Cardiac fibroblast (primary cell): ENCODE data around the gene SNX21.

Source experiments
- DNase-seq, 2 donors: peaks; one replicate each; pipeline versions ENCODE4 v3.0.0 to v3.0.0-alpha.2; 2010; ENCODE audit warnings: low read depth in 2 of 2
- H3K4me3 ChIP-seq, 2 donors: replicated peaks in 1 of 2; 1 replicate in 1 of 2; 2 replicates in 1 of 2; pipeline ENCODE4 v1.5.1; 2011; ENCODE audit warnings: low read depth in 2 of 2, low read length in 2 of 2, mild to moderate bottlenecking in 2 of 2, moderate library complexity in 1 of 2
- TF ChIP-seq, protein P1 (sequence below): IDR thresholded peaks from one replicate; pipeline ENCODE4 v1.5.1; 2011; ENCODE audit warnings: low read depth, mild to moderate bottlenecking, low read length, inconsistent platforms

Gene SNX21

DNA sequence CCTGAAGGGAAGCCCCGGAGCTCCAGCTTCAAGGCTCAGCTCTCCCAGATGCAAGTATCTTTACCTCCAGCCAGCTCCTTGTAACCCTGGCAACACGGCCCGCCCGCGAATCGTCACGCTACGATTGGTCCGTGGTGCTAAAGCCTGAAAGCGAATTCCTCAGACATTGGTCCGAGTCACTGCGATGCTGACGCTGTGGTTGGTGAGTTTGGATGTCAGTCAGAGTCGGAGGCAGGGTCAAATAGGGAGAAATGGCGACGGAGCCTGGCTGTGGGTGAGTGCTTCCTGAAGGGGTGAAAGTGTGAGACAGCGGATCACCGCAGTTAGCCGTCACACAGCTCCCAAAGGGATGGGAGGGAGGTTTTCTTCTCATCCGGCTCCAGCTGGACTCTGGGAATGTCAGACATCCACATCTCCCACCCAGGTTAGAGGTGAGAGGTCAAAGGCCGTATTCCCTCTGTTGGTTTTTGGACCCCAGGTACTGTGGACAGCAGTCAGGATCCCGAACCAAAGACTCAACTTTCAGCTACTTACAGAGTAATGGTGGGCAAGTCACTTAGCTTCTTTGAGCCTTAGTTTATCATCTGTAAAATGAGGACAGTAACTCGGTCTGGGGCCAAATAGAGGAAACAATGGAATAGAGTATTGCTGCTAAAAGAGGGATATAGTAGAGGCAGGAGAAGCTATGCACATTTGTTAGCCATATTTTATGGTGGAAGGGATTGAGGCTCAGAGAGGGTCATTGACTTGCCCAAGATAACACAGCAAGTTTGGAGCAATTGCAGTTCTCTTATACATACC, 47.6 kb downstream of the SNX21 start, which contains the start of gene ZSWIM1:
ZSWIM1 (plus strand) TSS at position 240 of the 801 bp plus-strand sequence. CDS start 1,366 bp downstream, outside the sequence.
- DNase-seq, result peak; percentile 99
- peak within 1 kb of the TSS; percentile 67 to 73 for H3K4me3 ChIP-seq
- TF ChIP-seq, protein P1, sequence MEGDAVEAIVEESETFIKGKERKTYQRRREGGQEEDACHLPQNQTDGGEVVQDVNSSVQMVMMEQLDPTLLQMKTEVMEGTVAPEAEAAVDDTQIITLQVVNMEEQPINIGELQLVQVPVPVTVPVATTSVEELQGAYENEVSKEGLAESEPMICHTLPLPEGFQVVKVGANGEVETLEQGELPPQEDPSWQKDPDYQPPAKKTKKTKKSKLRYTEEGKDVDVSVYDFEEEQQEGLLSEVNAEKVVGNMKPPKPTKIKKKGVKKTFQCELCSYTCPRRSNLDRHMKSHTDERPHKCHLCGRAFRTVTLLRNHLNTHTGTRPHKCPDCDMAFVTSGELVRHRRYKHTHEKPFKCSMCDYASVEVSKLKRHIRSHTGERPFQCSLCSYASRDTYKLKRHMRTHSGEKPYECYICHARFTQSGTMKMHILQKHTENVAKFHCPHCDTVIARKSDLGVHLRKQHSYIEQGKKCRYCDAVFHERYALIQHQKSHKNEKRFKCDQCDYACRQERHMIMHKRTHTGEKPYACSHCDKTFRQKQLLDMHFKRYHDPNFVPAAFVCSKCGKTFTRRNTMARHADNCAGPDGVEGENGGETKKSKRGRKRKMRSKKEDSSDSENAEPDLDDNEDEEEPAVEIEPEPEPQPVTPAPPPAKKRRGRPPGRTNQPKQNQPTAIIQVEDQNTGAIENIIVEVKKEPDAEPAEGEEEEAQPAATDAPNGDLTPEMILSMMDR, result no peak

DNA sequence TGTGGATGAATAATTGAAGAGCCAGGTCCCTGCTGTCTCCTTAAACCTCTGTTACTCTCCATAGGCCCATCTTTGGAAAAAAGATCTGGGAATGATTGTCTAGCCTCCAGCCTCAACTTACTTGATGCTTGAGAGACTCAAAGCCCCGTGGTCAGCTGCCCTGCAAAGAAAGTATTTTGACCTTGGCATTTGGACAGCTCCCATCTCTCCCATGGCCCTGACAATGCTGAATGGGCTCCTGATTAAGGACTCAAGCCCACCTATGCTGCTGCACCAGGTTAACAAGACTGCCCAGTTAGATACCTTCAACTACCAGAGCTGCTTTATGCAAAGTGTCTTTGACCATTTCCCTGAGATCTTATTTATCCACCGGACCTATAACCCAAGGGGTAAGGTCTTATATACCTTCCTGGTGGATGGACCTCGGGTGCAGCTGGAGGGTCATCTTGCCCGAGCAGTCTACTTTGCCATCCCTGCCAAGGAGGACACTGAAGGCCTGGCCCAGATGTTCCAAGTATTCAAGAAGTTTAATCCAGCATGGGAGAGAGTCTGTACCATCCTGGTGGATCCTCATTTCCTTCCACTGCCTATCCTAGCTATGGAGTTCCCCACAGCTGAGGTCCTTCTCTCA, 49.0 kb downstream of the SNX21 start:
- H3K4me3 ChIP-seq, result no peak overlapping the region
- DNase-seq, result no peak
- TF ChIP-seq, protein P1, result no peak

GRCh38 chr20:45883100-45883469, 49.5 kb downstream of the SNX21 start:
- DNase-seq, result no peak
- no peak overlapping the region for H3K4me3 ChIP-seq
- TF ChIP-seq, protein P1, result no peak

- no peak for DNase-seq
- H3K4me3 ChIP-seq, result no peak overlapping the region
- TF ChIP-seq, protein P1, result no peak
Measured at GRCh38 chr20:45886590-45887345, 53.2 kb downstream of the SNX21 start.

GRCh38 chr20:45887346-45887715, 53.7 kb downstream of the SNX21 start, which contains the start of gene SPATA25:
TSS of gene SPATA25 (minus strand) at chr20:45887622. CDS start at chr20:45887590, 32 bp downstream.
- no peak for DNase-seq
- H3K4me3 ChIP-seq, result no peak within 1 kb of the TSS
- TF ChIP-seq, protein P1, result no peak

- no peak overlapping the region for H3K4me3 ChIP-seq
- no peak for DNase-seq
- TF ChIP-seq, protein P1, result no peak
Measured at GRCh38 chr20:45888681-45889080, 55.1 kb downstream of the SNX21 start.
